ENCODE data around the gene FAM107B.

- TF ChIP-seq POLR2A (IDR thresholded peaks at IDR 0.05) (no peak), CTCF (IDR thresholded peaks at IDR 0.05) (no peak)
These were observed 190.0 kb downstream of the FAM107B start for GRCh38 chr10:14584661-14585060.

Data from heart left ventricle (tissue), 13 donors.